Measurements from ENCODE around the gene BSN. TPM values are rescaled to one million over a fixed set of nuclear protein-coding genes. Genes with fewer than 3 reads are reported as not detected.

The BSN gene
- total and polyA plus RNA-seq, 2 donors (not counting 3 experiments of a cell fraction or from before 2014, with no cell fraction given), result 0.04 to 0.27 TPM

DNA sequence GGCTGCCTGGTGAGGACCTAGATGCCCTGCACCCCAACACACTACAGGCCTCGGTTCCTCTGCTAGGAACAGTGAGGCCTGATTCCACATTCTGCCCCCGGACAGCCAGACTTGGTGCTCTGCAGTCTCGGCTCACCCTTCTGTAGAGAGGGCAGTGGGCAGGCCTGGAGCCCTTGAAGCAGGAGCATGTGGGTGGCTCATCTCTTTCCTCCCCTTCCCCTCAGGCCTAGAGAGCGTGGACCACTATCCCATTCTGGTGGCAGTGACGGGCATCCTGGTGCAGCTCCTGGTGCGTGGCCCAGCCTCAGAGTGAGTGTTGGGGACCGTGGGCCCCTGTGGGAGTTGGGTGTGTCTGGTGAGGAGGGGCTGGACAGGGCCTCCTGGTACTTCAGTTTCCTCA, 161.9 kb downstream of the BSN start:
- no peak overlapping the region for H3K9ac ChIP-seq (replicated peaks; ENCODE audit: extremely low read depth, insufficient read depth, low read length)
- no peaks in the 10 kb centered on the region for H3K9me3 ChIP-seq (replicated peaks; ENCODE audit: control insufficient read depth, insufficient read depth, low read length)
- H3K27me3 ChIP-seq (ENCODE audit: control insufficient read depth in 2 of 2, insufficient read depth in 2 of 2, low read length in 2 of 2), result no peaks in the 10 kb centered on the region
- no peak for FAIRE-seq
- ChIA-PET CTCF (interaction anchor here (2.3 kb wide), 1 partner anchor 176 kb away, joined by 7 read pairs; no protein-coding TSS in a partner anchor), POLR2A (no interaction called here)
- H2AFZ ChIP-seq (ENCODE audit: low read depth, low read length), result no peak overlapping the region
- H3K4me2 ChIP-seq (ENCODE audit: insufficient read depth, low read length), result no peak overlapping the region
- no peak overlapping the region for H3K27ac ChIP-seq (ENCODE audit: insufficient read depth, low read depth, low read length)
- dilution Hi-C loops (cut with MboI; ENCODE audit: extremely low pct_ligation_motif_present, low sequenced_read_pairs) (no loop called here), intact Hi-C loops (cut with micrococcal nuclease) (no loop called here)
- H3K4me1 ChIP-seq (ENCODE audit: control insufficient read depth, extremely low read depth, insufficient read depth, low read length), result peaks cover 7% of the 10 kb centered on the region
- DNase-seq (ENCODE audit: low read depth, low spot score), result no peak
- H3K36me3 ChIP-seq (ENCODE audit: control insufficient read depth in 2 of 2, extremely low read depth in 1 of 2, insufficient read depth in 2 of 2, low read length in 2 of 2), result peaks cover 3 to 8% of the 10 kb centered on the region in 2 experiments
- H3K4me3 ChIP-seq (replicated peaks in 1 of 3; ENCODE audit: insufficient read depth in 1 of 3, low read depth in 1 of 3, low read length in 3 of 3), result no peak overlapping the region
- no peaks in the 10 kb centered on the region for H3K9me1 ChIP-seq (replicated peaks; ENCODE audit: control insufficient read depth, extremely low read depth, insufficient read depth, low read length)
- H4K20me1 ChIP-seq (replicated peaks; ENCODE audit: control insufficient read depth, extremely low read depth, insufficient read depth, low read length), result no peaks in the 10 kb centered on the region
- H3K79me2 ChIP-seq (ENCODE audit: control insufficient read depth, insufficient read depth, low read length), result no peaks in the 10 kb centered on the region
- TF ChIP-seq MYC (IDR thresholded peaks at IDR 0.05; ENCODE audit: low read depth, low read length) (no peak), GATA2 (IDR thresholded peaks at IDR 0.05; ENCODE audit: insufficient read depth, insufficient read length, low read depth, low read length) (no peak)
- TF ChIP-seq, protein P1, sequence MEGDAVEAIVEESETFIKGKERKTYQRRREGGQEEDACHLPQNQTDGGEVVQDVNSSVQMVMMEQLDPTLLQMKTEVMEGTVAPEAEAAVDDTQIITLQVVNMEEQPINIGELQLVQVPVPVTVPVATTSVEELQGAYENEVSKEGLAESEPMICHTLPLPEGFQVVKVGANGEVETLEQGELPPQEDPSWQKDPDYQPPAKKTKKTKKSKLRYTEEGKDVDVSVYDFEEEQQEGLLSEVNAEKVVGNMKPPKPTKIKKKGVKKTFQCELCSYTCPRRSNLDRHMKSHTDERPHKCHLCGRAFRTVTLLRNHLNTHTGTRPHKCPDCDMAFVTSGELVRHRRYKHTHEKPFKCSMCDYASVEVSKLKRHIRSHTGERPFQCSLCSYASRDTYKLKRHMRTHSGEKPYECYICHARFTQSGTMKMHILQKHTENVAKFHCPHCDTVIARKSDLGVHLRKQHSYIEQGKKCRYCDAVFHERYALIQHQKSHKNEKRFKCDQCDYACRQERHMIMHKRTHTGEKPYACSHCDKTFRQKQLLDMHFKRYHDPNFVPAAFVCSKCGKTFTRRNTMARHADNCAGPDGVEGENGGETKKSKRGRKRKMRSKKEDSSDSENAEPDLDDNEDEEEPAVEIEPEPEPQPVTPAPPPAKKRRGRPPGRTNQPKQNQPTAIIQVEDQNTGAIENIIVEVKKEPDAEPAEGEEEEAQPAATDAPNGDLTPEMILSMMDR (IDR thresholded peaks at IDR 0.05; ENCODE audit: extremely low read depth in 1 of 2, insufficient read depth in 1 of 2, low read depth in 1 of 2, low read length in 2 of 2), result no peak
- BruUV-seq (replicated peaks), result no TSS peak

- CTCF ChIA-PET, result interaction anchor here (1.7 to 2.3 kb wide), 2 partner anchors 9 to 177 kb away, joined by 5 to 7 read pairs; no protein-coding TSS in a partner anchor
- no peak for DNase-seq (ENCODE audit: low read depth, low spot score)
Measured at GRCh38 chr3:49716691-49717210, 162.5 kb downstream of the BSN start.

More at GRCh38 chr3:49716691-49717210, 162.5 kb downstream of the BSN start:
- no peak overlapping the region for H3K4me3 ChIP-seq (replicated peaks in 1 of 3; ENCODE audit: insufficient read depth in 1 of 3, low read depth in 1 of 3, low read length in 3 of 3)
- H3K79me2 ChIP-seq (ENCODE audit: control insufficient read depth, insufficient read depth, low read length), result no peaks in the 10 kb centered on the region
- FAIRE-seq, result no peak
- H3K4me2 ChIP-seq (ENCODE audit: insufficient read depth, low read length), result no peak overlapping the region
- TF ChIP-seq GATA2 (IDR thresholded peaks at IDR 0.05; ENCODE audit: insufficient read depth, insufficient read length, low read depth, low read length), result no peak
- no peak for TF ChIP-seq MAX (IDR thresholded peaks at IDR 0.05; ENCODE audit: insufficient read depth, insufficient read length)
- TF ChIP-seq FOS (IDR thresholded peaks at IDR 0.05; ENCODE audit: borderline replicate concordance, insufficient read depth, low read length), result no peak
- TF ChIP-seq POLR2AphosphoS5 (IDR thresholded peaks at IDR 0.05; ENCODE audit: insufficient read depth, low read depth, low read length), result no peak
- no peak for TF ChIP-seq EZH2 (IDR thresholded peaks at IDR 0.05; ENCODE audit: borderline replicate concordance, low read depth, low read length, severe bottlenecking)
- TF ChIP-seq, protein P1 (IDR thresholded peaks at IDR 0.05; ENCODE audit: extremely low read depth in 1 of 2, insufficient read depth in 1 of 2, low read depth in 1 of 2, low read length in 2 of 2), result no peak
- TF ChIP-seq MYC (IDR thresholded peaks at IDR 0.05; ENCODE audit: low read depth, low read length), result no peak
- TF ChIP-seq JUN (IDR thresholded peaks at IDR 0.05; ENCODE audit: borderline replicate concordance, insufficient read depth, insufficient read length, low read depth), result no peak
- TF ChIP-seq POLR2A (IDR thresholded peaks at IDR 0.05; ENCODE audit: low read depth, low read length), result no peak
- no TSS peak for BruUV-seq (replicated peaks)
- POLR2A ChIA-PET, result no interaction called here
- dilution Hi-C loops (cut with MboI; ENCODE audit: extremely low pct_ligation_motif_present, low sequenced_read_pairs), result no loop called here
- no peak overlapping the region for H2AFZ ChIP-seq (ENCODE audit: low read depth, low read length)
- no peak overlapping the region for H3K9ac ChIP-seq (replicated peaks; ENCODE audit: extremely low read depth, insufficient read depth, low read length)
- H3K36me3 ChIP-seq (ENCODE audit: control insufficient read depth in 2 of 2, extremely low read depth in 1 of 2, insufficient read depth in 2 of 2, low read length in 2 of 2), result peaks cover 3 to 14% of the 10 kb centered on the region in 2 experiments
- H3K9me3 ChIP-seq (replicated peaks; ENCODE audit: control insufficient read depth, insufficient read depth, low read length), result no peaks in the 10 kb centered on the region
- peaks cover 7% of the 10 kb centered on the region for H3K4me1 ChIP-seq (ENCODE audit: control insufficient read depth, extremely low read depth, insufficient read depth, low read length)
- H3K9me1 ChIP-seq (replicated peaks; ENCODE audit: control insufficient read depth, extremely low read depth, insufficient read depth, low read length), result no peaks in the 10 kb centered on the region
- H3K27me3 ChIP-seq (ENCODE audit: control insufficient read depth in 2 of 2, insufficient read depth in 2 of 2, low read length in 2 of 2), result no peaks in the 10 kb centered on the region
- no peaks in the 10 kb centered on the region for H4K20me1 ChIP-seq (replicated peaks; ENCODE audit: control insufficient read depth, extremely low read depth, insufficient read depth, low read length)
- intact Hi-C loops (cut with micrococcal nuclease), result no loop called here
- no peak overlapping the region for H3K27ac ChIP-seq (ENCODE audit: insufficient read depth, low read depth, low read length)

Measured in endothelial cell of umbilical vein (primary cell).